ENCODE results near the gene SYNGR2. TPM values are rescaled to one million over a fixed set of nuclear protein-coding genes. Genes with fewer than 3 reads are reported as not detected.
A peak's percentile ranks its signal among the peaks of the same experiment; 100 is the strongest.

SYNGR2 gene
- total and polyA plus RNA-seq, 9 of the 15 experiments (the other 6 are each of a cell fraction or from before 2014, with no cell fraction given), result 1.4 to 173 (median 87.8) TPM

DNA sequence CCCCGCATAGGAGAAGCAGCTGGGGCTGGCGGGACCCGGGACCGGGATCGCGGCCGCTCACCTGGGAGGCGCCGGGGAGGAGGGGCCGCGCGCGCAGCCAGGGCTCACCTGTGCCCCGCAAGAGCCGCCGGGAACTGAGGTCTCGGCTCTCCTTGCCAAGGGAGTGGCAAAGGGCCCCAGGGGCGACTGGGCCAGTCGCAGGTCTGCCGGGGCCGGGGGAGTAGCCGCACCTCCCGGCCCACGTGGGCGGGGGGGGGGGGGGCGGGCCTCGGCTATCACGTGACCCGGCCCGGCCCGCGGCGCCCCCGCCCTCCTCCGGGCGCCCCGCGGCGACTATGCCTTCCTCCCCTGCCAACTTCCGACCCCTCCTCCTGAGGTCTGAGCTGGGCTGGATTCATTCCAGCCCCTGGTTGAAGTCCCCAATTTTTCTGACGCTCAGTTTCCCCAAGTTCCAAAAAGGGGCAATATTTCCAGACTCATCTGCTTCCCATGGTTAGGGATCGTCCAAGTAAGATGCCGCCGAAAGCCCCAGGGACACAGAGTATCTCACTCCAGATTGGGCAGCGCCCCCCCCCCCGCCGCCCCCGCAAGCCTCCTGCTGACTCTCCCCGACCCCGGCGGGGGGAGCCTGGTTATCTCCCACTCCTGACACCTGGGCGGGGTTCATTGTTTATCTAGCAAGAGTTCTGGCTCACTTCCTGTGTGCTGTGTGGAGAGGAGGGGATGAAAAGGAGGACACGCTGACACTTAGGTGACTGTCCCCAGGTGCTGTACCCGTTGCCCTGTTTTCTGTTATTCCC is 39.6 kb upstream of the SYNGR2 start, which contains the start of gene TMC6 (continued):
- TF ChIP-seq CHCHD3 (CRISPR knock-in tag; IDR thresholded peaks at IDR 0.05) (no peak), ZNF316 (IDR thresholded peaks at IDR 0.05) (no peak), BRD4 (IDR thresholded peaks at IDR 0.05) (no peak), POLR2AphosphoS2 (IDR thresholded peaks at IDR 0.05; ENCODE audit: low read length) (no peak), SAFB2 (IDR thresholded peaks at IDR 0.05; ENCODE audit: borderline replicate concordance, low read depth, low read length, severe bottlenecking) (no peak), ZNF197 (CRISPR knock-in tag; IDR thresholded peaks at IDR 0.05; ENCODE audit: low read depth) (no peak), KDM4B (IDR thresholded peaks at IDR 0.05; ENCODE audit: borderline replicate concordance in 2 of 2, low read depth in 1 of 2) (peak in 1 of 2 experiments; percentile 94; a peak in 1 of 4 replicates), ATF7 (IDR thresholded peaks at IDR 0.05) (peak; percentile 59), SNRNP70 (optimal IDR thresholded peaks at IDR 0.05; ENCODE audit: low read depth, low read length) (no peak), KDM1A (IDR thresholded peaks at IDR 0.05) (0 out of 4 replicates have a peak, but pooled peaks of 1 of the 2 experiments have one; percentile 88), RB1 (IDR thresholded peaks at IDR 0.05; ENCODE audit: low read depth) (no peak; the same call in 1 of the 2 replicates), KLF16 (IDR thresholded peaks at IDR 0.05) (peak; percentile 87), ARNT (IDR thresholded peaks at IDR 0.05) (peak; percentile 76 to 93; a peak in 2 of 4 replicates), CC2D1A (IDR thresholded peaks at IDR 0.05) (peak; percentile 13; the same call in 1 of the 2 replicates), MTA2 (IDR thresholded peaks at IDR 0.05; ENCODE audit: low read depth) (peak; percentile 73), KDM5B (IDR thresholded peaks at IDR 0.05; ENCODE audit: insufficient replicate concordance, low read depth, low read length) (peak; percentile 50), ELF4 (CRISPR knock-in tag; IDR thresholded peaks at IDR 0.05) (peak; percentile 59; the same call in 1 of the 2 replicates), ZNF79 (CRISPR knock-in tag; IDR thresholded peaks at IDR 0.05; ENCODE audit: low read depth) (no peak), RFX1 (IDR thresholded peaks at IDR 0.05) (no peak)
- TF ChIP-seq, protein P1, sequence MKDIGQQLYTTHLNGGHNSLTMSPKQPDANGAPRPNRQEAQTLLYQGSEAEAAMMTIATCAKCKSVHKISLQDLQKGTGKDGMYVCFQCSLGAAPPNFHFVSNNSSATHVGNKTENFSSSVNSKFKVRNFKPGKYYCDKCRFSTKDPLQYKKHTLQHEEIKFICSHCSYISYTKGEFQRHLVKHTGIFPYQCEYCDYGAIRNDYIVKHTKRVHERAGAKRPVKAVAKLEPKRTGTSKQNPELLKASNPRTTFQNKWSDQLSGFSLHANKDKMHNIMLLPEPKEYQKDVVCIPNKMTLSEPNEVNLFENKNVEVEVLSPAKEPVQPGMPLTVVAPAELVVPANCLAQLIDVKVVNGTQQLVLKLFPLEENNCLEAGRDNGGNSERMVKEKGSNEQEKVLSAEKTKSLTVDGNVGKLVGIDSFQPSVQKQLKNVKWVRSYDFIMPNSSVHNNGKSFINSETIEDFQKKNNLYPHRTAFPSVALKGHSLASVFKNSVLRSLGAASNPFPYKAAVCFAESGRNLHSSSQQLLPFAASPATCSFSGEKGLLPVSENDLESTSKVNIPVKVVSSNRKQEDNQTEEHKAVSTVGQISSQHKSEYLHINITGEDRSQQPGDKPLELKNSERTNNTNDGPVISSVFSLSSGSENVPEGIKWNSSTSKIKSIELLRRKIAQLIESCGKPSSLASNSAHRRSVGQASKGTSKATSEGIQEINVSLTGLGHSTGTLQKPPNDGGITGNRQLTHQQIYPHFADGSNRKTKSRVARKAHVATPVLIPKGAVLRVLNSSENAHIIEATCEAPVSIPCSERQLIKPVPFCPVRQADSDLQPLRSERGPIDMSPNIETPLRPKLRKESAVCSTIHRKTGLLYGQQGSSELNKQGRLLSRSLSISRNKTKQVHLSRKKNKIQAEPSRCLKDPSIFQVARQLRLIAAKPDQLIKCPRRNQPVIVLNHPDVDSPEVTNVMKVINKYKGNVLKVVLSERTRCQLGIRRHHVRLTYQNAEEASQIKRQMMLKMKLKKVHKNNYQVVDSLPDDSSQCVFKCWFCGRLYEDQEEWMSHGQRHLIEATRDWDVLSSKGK (CRISPR knock-in tag; IDR thresholded peaks at IDR 0.05), result no peak
- TF ChIP-seq, protein P2, sequence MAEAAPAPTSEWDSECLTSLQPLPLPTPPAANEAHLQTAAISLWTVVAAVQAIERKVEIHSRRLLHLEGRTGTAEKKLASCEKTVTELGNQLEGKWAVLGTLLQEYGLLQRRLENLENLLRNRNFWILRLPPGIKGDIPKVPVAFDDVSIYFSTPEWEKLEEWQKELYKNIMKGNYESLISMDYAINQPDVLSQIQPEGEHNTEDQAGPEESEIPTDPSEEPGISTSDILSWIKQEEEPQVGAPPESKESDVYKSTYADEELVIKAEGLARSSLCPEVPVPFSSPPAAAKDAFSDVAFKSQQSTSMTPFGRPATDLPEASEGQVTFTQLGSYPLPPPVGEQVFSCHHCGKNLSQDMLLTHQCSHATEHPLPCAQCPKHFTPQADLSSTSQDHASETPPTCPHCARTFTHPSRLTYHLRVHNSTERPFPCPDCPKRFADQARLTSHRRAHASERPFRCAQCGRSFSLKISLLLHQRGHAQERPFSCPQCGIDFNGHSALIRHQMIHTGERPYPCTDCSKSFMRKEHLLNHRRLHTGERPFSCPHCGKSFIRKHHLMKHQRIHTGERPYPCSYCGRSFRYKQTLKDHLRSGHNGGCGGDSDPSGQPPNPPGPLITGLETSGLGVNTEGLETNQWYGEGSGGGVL (CRISPR knock-in tag; IDR thresholded peaks at IDR 0.05), result no peak
- TF ChIP-seq, protein P3, sequence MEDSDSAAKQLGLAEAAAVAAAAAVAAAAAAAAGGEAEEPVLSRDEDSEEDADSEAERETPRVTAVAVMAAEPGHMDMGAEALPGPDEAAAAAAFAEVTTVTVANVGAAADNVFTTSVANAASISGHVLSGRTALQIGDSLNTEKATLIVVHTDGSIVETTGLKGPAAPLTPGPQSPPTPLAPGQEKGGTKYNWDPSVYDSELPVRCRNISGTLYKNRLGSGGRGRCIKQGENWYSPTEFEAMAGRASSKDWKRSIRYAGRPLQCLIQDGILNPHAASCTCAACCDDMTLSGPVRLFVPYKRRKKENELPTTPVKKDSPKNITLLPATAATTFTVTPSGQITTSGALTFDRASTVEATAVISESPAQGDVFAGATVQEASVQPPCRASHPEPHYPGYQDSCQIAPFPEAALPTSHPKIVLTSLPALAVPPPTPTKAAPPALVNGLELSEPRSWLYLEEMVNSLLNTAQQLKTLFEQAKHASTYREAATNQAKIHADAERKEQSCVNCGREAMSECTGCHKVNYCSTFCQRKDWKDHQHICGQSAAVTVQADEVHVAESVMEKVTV (CRISPR knock-in tag; IDR thresholded peaks at IDR 0.05), result 0 out of 2 replicates have a peak, but pooled peaks have one; percentile 7

All from K562 (cell line).